CD4-positive, alpha-beta T cell treated with Interferon alpha-2 for 1 hour (primary cell): ENCODE measurements around the gene WDR88.
"Not testable (repeated sequence)": the region's sequence is repeated elsewhere in the genome, so short reads cannot be mapped to it uniquely, and the experiment has no call there.

Source experiments
- DNase-seq, 2 donors: peaks; one replicate each; pipeline ENCODE4 v3.0.0-alpha.2; 2020 to 2022

The WDR88 gene

DNA sequence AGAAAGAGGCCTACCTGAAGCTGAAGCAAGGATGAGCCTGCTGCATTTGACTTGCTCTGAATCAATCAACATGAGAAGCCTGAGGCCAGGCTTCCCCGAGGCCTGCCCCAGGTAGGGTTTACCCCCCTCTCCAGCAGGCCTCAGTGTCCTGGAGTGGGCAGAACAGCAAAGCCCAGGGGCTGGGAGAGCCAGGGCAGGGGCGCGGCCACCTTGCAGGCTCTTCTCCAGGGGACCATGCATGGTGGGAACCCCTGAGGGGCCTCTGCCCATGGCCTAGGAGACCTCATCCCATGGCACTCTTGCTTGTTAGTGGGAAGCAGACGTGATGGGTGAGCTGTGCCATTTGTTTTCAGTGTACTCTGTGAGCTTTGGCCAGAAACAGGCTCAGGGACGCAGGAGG, 42.3 kb downstream of the WDR88 start:
- DNase-seq, result no peak

DNA sequence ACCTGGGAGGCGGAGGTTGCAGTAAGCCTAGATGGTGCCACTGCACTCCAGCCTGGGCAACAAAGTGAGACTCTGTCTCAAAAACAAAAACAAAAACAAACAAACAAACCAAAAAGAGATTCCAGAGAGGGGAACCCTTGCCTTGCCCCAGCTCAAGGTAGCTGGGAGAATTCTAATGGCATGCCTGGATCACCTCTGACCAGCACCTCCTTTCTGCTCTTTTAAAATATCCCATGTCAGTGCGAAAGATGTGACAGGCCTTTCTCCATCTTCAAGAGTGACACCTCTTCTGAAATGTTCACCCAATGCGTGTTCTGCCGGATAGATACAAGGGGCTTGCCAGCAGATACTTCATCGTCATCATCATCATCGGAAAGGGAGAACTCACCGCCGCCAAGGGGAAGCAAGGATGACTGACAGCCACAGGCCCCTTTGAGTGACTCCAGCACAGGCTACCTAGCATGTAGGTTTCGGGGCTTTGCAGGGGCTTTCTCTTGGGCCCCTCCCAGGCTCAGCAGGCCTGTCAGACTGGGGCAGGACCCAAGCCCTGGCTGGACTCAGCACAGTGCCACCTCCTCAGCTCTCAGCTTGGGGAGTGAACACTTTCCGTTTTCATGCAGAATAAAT, 43.4 kb downstream of the WDR88 start:
- DNase-seq, result no peak

DNA sequence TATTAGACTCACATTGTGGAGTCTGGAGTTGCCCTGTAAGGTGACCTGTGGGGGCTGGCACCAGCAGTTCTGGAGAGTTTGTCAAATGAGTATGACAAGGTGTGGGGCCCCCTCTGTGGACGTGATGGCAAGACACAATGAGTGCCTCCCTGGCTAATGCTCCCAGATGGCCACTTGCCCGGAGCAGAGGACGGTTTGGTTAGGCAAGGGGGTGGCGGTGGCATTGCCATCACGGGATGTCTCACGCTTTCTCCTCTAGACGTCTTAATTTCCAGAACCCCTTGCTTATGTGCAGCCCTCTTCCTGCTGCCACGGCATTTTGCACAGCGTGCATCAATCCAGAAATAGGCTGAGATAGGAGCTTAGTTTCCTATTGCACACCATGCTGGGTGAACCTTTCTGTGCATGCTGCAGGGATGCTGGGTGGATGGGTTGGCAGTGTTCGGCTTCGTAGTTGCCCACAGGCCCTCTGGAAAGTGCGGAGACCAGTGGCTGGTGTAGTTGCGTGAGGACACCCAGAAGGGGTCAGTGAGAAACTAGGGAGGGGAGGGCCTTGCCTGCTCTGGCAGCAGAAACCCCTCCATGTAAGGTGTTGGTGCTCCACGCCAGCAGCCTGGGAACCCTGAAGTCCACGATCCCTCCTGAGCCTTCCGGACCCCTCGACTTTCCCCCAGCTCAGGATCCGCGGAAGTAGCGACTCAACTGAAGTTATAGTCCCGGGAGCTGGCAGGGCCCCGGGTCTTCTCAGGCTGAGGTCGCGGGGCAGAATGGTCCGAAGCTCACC, 44.2 kb downstream of the WDR88 start:
- peak in 1 of 2 donors; percentile 4 for DNase-seq

- peak; percentile 97 to 99 for DNase-seq
Measured at GRCh38 chr19:33176670-33177416, 44.9 kb downstream of the WDR88 start.

GRCh38 chr19:33177417-33177979, 45.6 kb downstream of the WDR88 start:
- peak; percentile 84 to 86 for DNase-seq

DNA sequence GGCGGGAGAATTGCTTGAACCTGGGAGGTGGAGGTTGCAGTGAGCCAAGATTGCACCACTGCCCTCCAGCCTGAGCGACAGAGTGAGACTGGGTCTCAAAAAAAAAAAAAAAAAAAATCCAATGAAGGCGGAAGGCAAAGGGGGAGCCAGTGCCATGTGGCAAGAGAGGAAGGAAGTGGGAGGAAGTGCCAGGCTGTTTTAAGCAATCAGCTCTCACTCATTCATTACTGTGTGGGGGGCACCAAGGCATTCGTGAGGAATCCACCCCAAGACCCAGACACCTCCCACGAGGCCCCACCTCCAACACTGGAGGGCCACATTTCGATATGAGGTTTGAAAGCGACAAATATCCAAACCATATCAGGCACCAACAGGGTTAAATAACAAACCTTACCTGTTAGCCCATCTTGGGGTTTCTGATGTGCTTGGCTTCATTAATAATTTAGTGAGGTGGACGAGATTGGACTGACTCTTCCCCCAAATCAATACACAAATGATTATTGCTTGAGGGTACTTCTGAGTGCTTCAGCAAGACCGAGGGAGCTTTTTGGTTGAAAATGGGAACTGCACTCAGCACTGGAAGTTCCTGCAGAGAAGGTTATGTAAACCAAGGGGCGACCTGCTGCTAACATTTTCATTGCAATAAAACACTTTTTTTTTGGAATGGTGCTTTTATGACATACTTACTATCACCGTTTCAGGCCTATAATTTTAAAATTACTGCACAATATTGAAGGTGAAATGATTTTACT, 54.7 kb downstream of the WDR88 start:
- no peak for DNase-seq

DNA sequence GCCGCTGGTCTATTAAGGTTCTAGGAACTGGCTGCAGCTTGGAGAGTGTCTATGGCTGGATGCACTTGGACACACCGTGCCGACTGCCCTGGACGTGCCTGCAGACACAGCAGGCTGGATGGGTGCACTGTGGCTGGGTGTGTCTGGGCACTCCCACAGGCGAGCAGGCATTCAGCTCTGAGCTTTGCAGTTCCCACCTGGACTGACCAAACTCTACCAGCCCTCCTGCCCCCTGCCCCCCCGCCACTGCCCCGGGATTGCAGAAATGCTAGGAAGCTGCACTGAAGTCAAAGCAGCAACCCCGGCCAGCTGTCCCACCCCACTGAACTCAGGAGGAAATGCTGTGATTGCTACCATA, 55.2 kb downstream of the WDR88 start:
- DNase-seq, result no peak

GRCh38 chr19:33189453-33189852, 57.5 kb downstream of the WDR88 start:
- no peak for DNase-seq

DNA sequence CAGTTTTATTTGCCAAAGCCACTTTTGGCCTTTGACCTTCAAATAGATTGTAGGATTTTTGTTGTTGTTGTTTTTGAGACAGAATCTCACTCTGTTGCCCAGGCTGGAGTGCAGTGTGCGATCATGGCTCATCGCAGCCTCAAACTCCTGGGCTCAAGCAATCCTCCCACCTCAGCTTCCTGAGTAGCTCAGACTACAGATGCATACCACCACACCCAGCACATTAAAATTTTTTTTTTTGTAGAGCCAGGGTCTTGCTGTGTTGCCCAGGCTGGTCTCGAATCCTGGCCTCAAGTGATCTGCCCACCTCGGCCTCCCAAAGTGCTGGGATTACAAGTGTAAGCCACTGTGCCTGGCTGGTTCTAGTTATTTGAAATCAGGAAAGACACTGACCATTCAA, 59.2 kb downstream of the WDR88 start:
- not testable (repeated sequence) for DNase-seq

DNA sequence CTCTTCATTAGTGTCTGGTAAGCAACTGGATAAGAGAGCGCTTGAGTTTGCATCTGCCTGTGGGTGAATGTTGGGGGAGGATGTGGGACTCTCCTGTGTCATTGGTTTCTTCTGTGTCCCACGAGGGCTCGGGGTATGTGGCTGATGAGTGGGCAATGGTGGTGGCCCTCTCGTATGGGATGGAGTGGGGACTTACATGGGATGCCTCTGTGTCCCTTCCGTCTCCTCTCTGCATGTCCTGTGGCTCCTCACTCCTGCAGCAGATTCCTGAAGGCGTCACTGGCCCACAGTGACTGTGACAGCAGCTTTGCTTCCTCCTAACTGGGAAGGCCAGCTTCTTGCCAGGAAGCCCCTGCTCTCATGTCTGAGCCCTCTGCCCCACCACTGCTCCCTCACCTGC, 59.6 kb downstream of the WDR88 start:
- no peak for DNase-seq

GRCh38 chr19:33192010-33192409, 60.1 kb downstream of the WDR88 start:
- no peak for DNase-seq

DNA sequence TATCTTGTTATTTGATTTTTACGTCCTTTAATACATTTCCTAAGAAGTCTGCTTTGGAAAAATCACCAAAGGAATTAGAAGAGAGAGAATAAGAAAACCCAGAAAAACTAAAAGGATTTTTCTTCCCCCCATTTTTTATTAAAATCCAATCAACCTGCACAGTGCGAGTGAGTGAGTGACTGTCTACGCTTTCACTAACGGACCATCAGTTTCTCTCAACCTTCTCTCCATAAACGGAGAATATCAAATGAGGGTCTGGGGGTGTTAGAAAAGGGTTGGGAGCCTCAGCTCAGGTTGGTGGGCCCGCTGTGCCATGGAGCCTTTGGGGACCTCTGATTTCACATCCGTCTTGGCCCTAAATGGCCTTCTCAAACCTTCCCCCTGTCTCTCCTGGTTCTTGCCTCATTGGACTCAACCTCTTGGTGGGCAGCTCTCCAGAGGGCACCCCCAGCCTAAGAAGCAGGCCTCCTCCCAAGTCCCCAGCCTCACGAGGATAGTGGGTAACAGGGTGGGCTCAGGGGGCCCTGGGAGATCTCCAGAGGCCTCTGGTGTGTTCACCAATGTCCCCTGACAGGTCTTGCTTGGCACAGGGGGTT, 61.5 kb downstream of the WDR88 start:
- DNase-seq, result no peak

DNA sequence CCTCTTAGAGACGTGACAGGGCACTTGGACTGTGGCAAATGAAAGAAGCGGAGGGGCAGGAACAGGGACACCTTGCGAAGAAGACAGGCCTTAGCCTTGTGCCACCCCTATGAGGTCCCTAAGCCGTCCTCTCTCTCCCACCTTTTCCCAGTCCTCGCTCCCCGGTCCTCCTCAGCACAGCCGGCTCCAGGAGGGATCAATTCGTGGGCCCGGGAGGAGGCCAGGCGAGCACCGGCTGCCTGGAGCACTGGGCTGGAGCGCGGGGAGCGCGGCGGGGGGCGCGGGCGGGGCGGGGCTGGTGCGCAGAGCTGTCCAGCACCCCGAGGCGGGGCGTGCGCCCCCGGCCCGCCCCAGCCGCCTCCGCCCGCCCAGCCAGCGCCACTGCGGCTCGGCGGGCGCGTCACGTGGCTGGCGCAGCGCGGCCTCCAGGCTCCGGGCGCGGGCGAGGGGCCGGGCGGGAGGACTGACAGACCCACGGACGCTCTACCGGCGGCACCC, 62.0 kb downstream of the WDR88 start, which contains the start of gene LRP3:
TSS of gene LRP3 (plus strand) at position 466 of the 498 bp plus-strand sequence. CDS start 456 bp downstream, outside the sequence.
- DNase-seq, result no peak

DNA sequence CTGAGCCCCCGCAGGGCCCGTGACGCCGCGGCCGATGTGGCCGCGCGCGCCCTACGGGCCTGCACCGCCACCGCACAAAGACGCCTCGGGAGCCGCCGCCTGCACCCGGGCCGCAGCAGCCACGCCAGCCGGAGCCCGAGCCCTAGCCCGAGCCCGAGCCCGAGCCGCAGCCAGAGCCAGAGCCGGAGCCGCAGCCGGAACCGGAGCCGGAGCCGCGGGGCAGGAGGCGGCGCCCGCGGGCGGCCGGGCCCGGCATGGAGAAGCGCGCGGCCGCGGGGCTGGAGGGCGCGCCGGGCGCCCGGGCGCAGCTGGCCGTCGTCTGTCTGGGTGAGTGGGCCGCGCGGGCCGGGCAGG, 62.6 kb downstream of the WDR88 start:
- no peak for DNase-seq

- no peak for DNase-seq
Measured at GRCh38 chr19:33194886-33195644, 63.2 kb downstream of the WDR88 start.

- no peak for DNase-seq
Measured at GRCh38 chr19:33195645-33196347, 63.9 kb downstream of the WDR88 start.

DNA sequence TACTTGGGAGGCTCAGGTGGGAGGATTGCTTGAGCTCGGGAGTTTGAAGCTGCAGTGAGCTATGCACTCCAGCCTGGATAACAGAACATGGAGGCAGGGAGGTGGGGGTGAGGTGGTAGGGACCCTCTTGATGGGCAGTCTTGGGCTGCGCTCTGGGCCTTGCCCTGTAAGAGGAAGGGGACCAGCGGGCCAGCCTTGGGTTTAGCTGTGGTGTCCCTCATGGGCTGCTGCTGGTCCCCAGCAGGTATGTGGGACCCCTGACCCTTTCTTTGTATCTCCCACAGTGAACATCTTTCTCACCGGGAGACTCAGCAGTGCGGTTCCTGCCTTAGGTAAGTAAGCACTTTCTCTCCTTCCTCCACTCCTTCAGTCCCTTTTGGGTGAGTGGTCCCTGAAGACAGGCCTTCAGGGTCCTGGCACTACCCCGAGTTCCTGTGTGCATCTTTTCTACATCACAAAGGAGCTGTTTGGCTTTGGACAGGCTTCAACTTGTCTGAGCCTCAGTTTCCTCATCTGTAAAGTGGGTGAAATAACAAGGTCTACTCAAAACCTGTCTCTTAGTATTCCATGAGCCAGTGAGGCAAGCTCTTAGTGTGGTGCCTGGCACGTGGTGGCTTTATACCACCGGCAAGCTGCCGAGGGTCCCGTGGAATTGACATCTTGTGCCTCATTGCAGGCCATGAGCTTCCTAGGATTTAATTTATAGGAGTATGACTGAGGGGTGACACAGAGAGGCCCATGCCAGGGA, 64.7 kb downstream of the WDR88 start:
- DNase-seq, result no peak

- DNase-seq, result no peak
Measured at GRCh38 chr19:33197591-33198000, 65.7 kb downstream of the WDR88 start.

GRCh38 chr19:33198169-33198568, 66.3 kb downstream of the WDR88 start:
- DNase-seq, result no peak
